H9 (cell line): ENCODE results near the gene CCR8. TPM values are rescaled to one million over a fixed set of nuclear protein-coding genes. Genes with fewer than 3 reads are reported as not detected.

Experiments
- DNase-seq: peaks from one replicate; pipeline ENCODE4 v3.0.0-alpha.2; 2017
- H2AFZ ChIP-seq: one replicate; pipeline ENCODE4 v1.6.1; 2013; ENCODE audit warnings: mild to moderate bottlenecking, low read length, control low read depth, moderate library complexity
- H2AK5ac ChIP-seq: 2 replicates; pipeline ENCODE4 v1.6.1; 2013; ENCODE audit warnings: low read length, control low read depth, mixed read lengths; ENCODE audit not compliant: insufficient read length
- H2BK120ac ChIP-seq: one replicate; pipeline ENCODE4 v1.6.1; 2013; ENCODE audit warnings: low read depth, mild to moderate bottlenecking, low read length, control low read depth, inconsistent platforms; ENCODE audit not compliant: poor library complexity, severe bottlenecking
- H2BK12ac ChIP-seq: 2 replicates; pipeline ENCODE4 v1.6.1; 2013; ENCODE audit warnings: low read length, control low read depth, mixed read lengths, low read depth; ENCODE audit not compliant: insufficient read length
- H2BK15ac ChIP-seq: 2 replicates; pipeline ENCODE4 v1.6.1; 2013; ENCODE audit warnings: low read depth, low read length, control low read depth
- H2BK20ac ChIP-seq: one replicate; pipeline ENCODE4 v1.6.1; 2013; ENCODE audit warnings: low read depth, mild to moderate bottlenecking, low read length, control low read depth, inconsistent platforms; ENCODE audit not compliant: poor library complexity, severe bottlenecking
- H2BK5ac ChIP-seq: 2 replicates; pipeline ENCODE4 v1.6.1; 2013; ENCODE audit warnings: low read length, control low read depth, mixed read lengths; ENCODE audit not compliant: insufficient read length
- H3K14ac ChIP-seq: 2 replicates; pipeline ENCODE4 v1.6.1; 2013; ENCODE audit warnings: low read length, control low read depth; ENCODE audit not compliant: insufficient read depth
- H3K18ac ChIP-seq: 2 replicates; pipeline ENCODE4 v1.6.1; 2013; ENCODE audit warnings: low read depth, mild to moderate bottlenecking, mixed read lengths, low read length, control low read depth; ENCODE audit not compliant: insufficient read length
- H3K23ac ChIP-seq: 2 replicates; pipeline ENCODE4 v1.6.1; 2013; ENCODE audit warnings: low read length, control low read depth, mixed read lengths, low read depth; ENCODE audit not compliant: insufficient read length
- H3K23me2 ChIP-seq: 2 replicates; pipeline ENCODE4 v1.6.1; 2013; ENCODE audit warnings: low read depth, mild to moderate bottlenecking, mixed read lengths, low read length, control low read depth; ENCODE audit not compliant: insufficient read length, poor library complexity, severe bottlenecking
- H3K27ac ChIP-seq: 2 replicates; pipeline ENCODE4 v1.5.1; 2013; ENCODE audit warnings: low read length, control low read depth, mixed read lengths, low read depth; ENCODE audit not compliant: insufficient read length
- H3K27me3 ChIP-seq: 2 replicates; pipeline ENCODE4 v1.6.1; 2013; ENCODE audit warnings: low read length, control low read depth, inconsistent platforms; ENCODE audit not compliant: insufficient read depth
- H3K4ac ChIP-seq: 2 replicates; pipeline ENCODE4 v1.6.1; 2013; ENCODE audit warnings: low read depth, mild to moderate bottlenecking, control low read depth, inconsistent platforms, low read length, moderate library complexity
- H3K4me1 ChIP-seq: 2 replicates; pipeline ENCODE4 v1.6.1; 2013; ENCODE audit warnings: low read length, control low read depth, inconsistent platforms; ENCODE audit not compliant: insufficient read depth
- H3K4me2 ChIP-seq: 2 replicates; pipeline ENCODE4 v1.6.1; 2013; ENCODE audit warnings: low read length, control low read depth, mixed read lengths; ENCODE audit not compliant: insufficient read length, insufficient read depth
- H3K56ac ChIP-seq: 2 replicates; pipeline ENCODE4 v1.6.1; 2013; ENCODE audit warnings: low read depth, mild to moderate bottlenecking, mixed read lengths, low read length, control low read depth; ENCODE audit not compliant: insufficient read length
- H3K79me1 ChIP-seq: 2 replicates; pipeline ENCODE4 v1.6.1; 2013; ENCODE audit warnings: low read depth, mild to moderate bottlenecking, moderate library complexity, low read length, control low read depth, inconsistent platforms; ENCODE audit not compliant: insufficient read depth, poor library complexity, severe bottlenecking
- H3K79me2 ChIP-seq: 2 replicates; pipeline ENCODE4 v1.6.1; 2013; ENCODE audit warnings: low read length, control low read depth, inconsistent platforms; ENCODE audit not compliant: insufficient read depth
- H3K9ac ChIP-seq: 2 replicates; pipeline ENCODE4 v1.6.1; 2013; ENCODE audit warnings: low read length, control low read depth, mixed read lengths; ENCODE audit not compliant: insufficient read length; ENCODE audit errors: extremely low read depth
- H3K9me3 ChIP-seq: one replicate; pipeline ENCODE4 v1.6.1; 2013; ENCODE audit warnings: low read depth, low read length, inconsistent platforms; ENCODE audit not compliant: control insufficient read depth
- H3T11ph ChIP-seq: one replicate; pipeline ENCODE4 v1.6.1; 2013; ENCODE audit warnings: mild to moderate bottlenecking, low read length, control low read depth, inconsistent platforms
- H4K20me1 ChIP-seq: one replicate; pipeline ENCODE4 v1.6.1; 2013; ENCODE audit not compliant: control insufficient read depth, insufficient read length, insufficient read depth
- H4K5ac ChIP-seq: 2 replicates; pipeline ENCODE4 v1.6.1; 2013; ENCODE audit warnings: low read depth, mild to moderate bottlenecking, mixed read lengths, low read length, control low read depth; ENCODE audit not compliant: insufficient read length
- H4K8ac ChIP-seq: replicated peaks from 2 replicates; pipeline ENCODE4 v1.6.1; 2013; ENCODE audit warnings: low read length, control low read depth, mixed read lengths, low read depth; ENCODE audit not compliant: insufficient read length
- H4K91ac ChIP-seq: 2 replicates; pipeline ENCODE4 v1.6.1; 2013; ENCODE audit warnings: low read depth, mild to moderate bottlenecking, moderate library complexity, mixed read lengths, low read length, control low read depth; ENCODE audit not compliant: insufficient read length
- H3K27ac Mint-ChIP-seq, 3 experiments: 2 replicates in 2 of 3; 3 replicates in 1 of 3; pipeline ENCODE4 v1.8.0; 2020 to 2021; ENCODE audit warnings: mixed read lengths in 3 of 3, mild to moderate bottlenecking in 1 of 3, moderate library complexity in 1 of 3
- H3K27me3 Mint-ChIP-seq: 2 replicates; pipeline ENCODE4 v1.8.0; 2021; ENCODE audit warnings: low read depth, mild to moderate bottlenecking, moderate library complexity, mixed read lengths
- H3K36me3 Mint-ChIP-seq, 3 experiments: 2 replicates in 2 of 3; 3 replicates in 1 of 3; pipeline ENCODE4 v1.8.0; 2020 to 2021; ENCODE audit warnings: low read depth in 3 of 3, mixed read lengths in 3 of 3; ENCODE audit not compliant: insufficient read depth in 1 of 3
- H3K4me1 Mint-ChIP-seq, 2 experiments: 2 replicates each; pipeline ENCODE4 v1.8.0; 2020; ENCODE audit warnings: mixed read lengths in 2 of 2
- H3K4me3 Mint-ChIP-seq, 2 experiments: 2 replicates in 1 of 2; 3 replicates in 1 of 2; pipeline ENCODE4 v1.8.0; 2020 to 2021; ENCODE audit warnings: mild to moderate bottlenecking in 2 of 2, mixed read lengths in 2 of 2, moderate library complexity in 1 of 2
- H3K9me3 Mint-ChIP-seq, 2 experiments: 2 replicates in 1 of 2; 3 replicates in 1 of 2; pipeline ENCODE4 v1.8.0; 2020; ENCODE audit warnings: mild to moderate bottlenecking in 2 of 2, mixed read lengths in 2 of 2, moderate library complexity in 1 of 2
- WGBS: extraction: QIAGEN DNeasy Blood & Tissue Kit; methylation state at CpG from one replicate; pipeline ENCODE4 v1.1.7; 2013; ENCODE audit warnings: missing lambda C conversion rate, low lambda C conversion rate, mixed read lengths; ENCODE audit not compliant: insufficient read length; ENCODE audit errors: extremely low coverage; 5-methylcytosine and 5-hydroxymethylcytosine counted together
- total RNA-seq: library from RNA; stranded (reverse); gene quantifications from 2 replicates; pipeline ENCODE4 v1.2.1, GENCODE V29; 2021
- TF ChIP-seq, protein P1 (sequence below): fragments of 200-600 bp; sonication (generic); conservative IDR thresholded peaks from 3 replicates; pipeline ENCODE4 v1.8.0; 2021; ENCODE audit warnings: antibody characterized with exemption, mild to moderate bottlenecking

CCR8 gene
- total RNA-seq, 1 experiment from 2014 or later = 0.31 TPM

DNA sequence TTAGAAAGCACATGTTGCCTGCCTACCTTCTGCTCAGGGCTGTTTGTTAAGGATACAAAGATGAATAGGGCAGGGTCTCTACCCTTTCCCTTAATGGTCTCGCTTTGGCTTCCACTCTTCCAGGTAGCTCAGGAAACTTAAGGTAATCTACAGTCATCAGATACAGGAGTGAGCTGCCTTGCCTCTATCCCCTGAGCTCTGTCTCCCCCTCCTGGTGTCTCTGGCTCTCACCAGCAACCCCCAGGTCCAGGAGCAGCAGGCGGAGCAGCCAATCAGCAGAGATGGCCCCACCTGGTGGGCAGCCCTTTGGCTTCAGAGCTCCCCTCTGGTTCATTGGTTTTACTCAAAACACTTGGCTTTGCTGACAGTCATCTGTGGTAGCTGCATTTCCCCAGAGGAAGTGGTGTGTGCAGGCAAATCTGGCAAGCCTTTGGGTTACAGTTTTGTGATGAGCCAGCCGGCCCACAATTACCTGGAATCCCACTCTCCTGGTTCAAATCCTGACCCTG is 41.2 kb upstream of the CCR8 start:
- Histone ChIP-seq H3K18ac (no peak overlapping the region), H3K4me2 (no peak overlapping the region), H4K91ac (no peak overlapping the region), H4K20me1 (no peaks in the 10 kb centered on the region), H3K14ac (no peak overlapping the region), H3K56ac (no peak overlapping the region), H2BK120ac (no peak overlapping the region), H2BK15ac (no peak overlapping the region), H3T11ph (no peak overlapping the region), H2BK5ac (no peak overlapping the region), H2BK20ac (no peak overlapping the region), H2AK5ac (no peak overlapping the region), H3K79me2 (no peaks in the 10 kb centered on the region), H3K4me1 (no peaks in the 10 kb centered on the region; the same call in 1 of the 2 replicates), H3K23me2 (no peaks in the 10 kb centered on the region), H3K27ac (no peak overlapping the region), H3K9ac (no peak overlapping the region), H4K5ac (no peak overlapping the region), H3K27me3 (no peaks in the 10 kb centered on the region), H3K79me1 (no peaks in the 10 kb centered on the region), H4K8ac (no peak overlapping the region), H3K9me3 (no peaks in the 10 kb centered on the region), H3K23ac (no peak overlapping the region), H3K4ac (no peak overlapping the region), H2AFZ (no peak overlapping the region), H2BK12ac (no peak overlapping the region)
- peak; percentile 97 for DNase-seq
- no peaks in the 10 kb centered on the region for H3K9me3 Mint-ChIP-seq
- peaks cover 9 to 10% of the 10 kb centered on the region in 2 experiments for H3K4me1 Mint-ChIP-seq
- TF ChIP-seq, protein P1, sequence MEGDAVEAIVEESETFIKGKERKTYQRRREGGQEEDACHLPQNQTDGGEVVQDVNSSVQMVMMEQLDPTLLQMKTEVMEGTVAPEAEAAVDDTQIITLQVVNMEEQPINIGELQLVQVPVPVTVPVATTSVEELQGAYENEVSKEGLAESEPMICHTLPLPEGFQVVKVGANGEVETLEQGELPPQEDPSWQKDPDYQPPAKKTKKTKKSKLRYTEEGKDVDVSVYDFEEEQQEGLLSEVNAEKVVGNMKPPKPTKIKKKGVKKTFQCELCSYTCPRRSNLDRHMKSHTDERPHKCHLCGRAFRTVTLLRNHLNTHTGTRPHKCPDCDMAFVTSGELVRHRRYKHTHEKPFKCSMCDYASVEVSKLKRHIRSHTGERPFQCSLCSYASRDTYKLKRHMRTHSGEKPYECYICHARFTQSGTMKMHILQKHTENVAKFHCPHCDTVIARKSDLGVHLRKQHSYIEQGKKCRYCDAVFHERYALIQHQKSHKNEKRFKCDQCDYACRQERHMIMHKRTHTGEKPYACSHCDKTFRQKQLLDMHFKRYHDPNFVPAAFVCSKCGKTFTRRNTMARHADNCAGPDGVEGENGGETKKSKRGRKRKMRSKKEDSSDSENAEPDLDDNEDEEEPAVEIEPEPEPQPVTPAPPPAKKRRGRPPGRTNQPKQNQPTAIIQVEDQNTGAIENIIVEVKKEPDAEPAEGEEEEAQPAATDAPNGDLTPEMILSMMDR = peak; percentile 99
- H3K27me3 Mint-ChIP-seq = no peaks in the 10 kb centered on the region
- H3K36me3 Mint-ChIP-seq = no peaks in the 10 kb centered on the region
- no peak overlapping the region for H3K4me3 Mint-ChIP-seq
- no CpG with 5 or more reads among the region's 3 CpGs for WGBS
- H3K27ac Mint-ChIP-seq = no peak overlapping the region
